Adrenal gland (tissue), 12 donors: ENCODE measurements around the gene PCSK6. TPM values are rescaled to one million over a fixed set of nuclear protein-coding genes. Genes with fewer than 3 reads are reported as not detected.
"Not testable (repeated sequence)": the region's sequence is repeated elsewhere in the genome, so short reads cannot be mapped to it uniquely, and the experiment has no call there.

ENCODE experiments used
- DNase-seq, 7 donors: peaks; one replicate each; pipeline ENCODE4 v3.0.0-alpha.2; 2019 to 2020
- H3K27ac ChIP-seq, 5 donors: fragments of 200-600 bp; sonication (generic) in 4 of 5; 1 replicate in 3 of 5; 2 replicates in 2 of 5; pipeline versions ENCODE4 v1.5.1 to v1.8.0; 2016 to 2020; ENCODE audit warnings: mild to moderate bottlenecking in 1 of 5
- H3K27me3 ChIP-seq: fragments of 200-600 bp; 2 replicates; pipeline ENCODE4 v1.8.0; 2021
- H3K36me3 ChIP-seq, 2 donors: fragments of 200-600 bp; replicated peaks in 1 of 2; 1 replicate in 1 of 2; 2 replicates in 1 of 2; pipeline versions ENCODE4 v1.5.1 to v1.8.0; 2018 to 2022
- H3K4me1 ChIP-seq, 2 donors: fragments of 200-600 bp; replicated peaks in 1 of 2; 1 replicate in 1 of 2; 2 replicates in 1 of 2; pipeline versions ENCODE4 v1.5.1 to v1.8.0; 2018 to 2021
- H3K4me3 ChIP-seq, 4 donors: fragments of 200-600 bp; sonication (generic) in 3 of 4; one replicate each; pipeline ENCODE4 v1.5.1; 2016 to 2018
- H3K9me3 ChIP-seq, 3 donors: fragments of 200-600 bp; sonication (generic) in 1 of 3; replicated peaks in 1 of 3; 1 replicate in 2 of 3; 2 replicates in 1 of 3; pipeline versions ENCODE4 v1.5.1 to v1.8.0; 2016 to 2021
- POLR2A ChIP-seq, 2 donors: fragments of 450-650 bp; IDR thresholded peaks; one replicate each; pipeline ENCODE4 v1.6.1; 2017; ENCODE audit warnings: antibody characterized with exemption in 2 of 2, mild to moderate bottlenecking in 2 of 2, moderate library complexity in 1 of 2
- WGBS, 4 donors: extraction: QIAGEN DNeasy Blood & Tissue Kit in 2 of 4; methylation state at CpG; one replicate each; pipeline versions ENCODE4 v1.1.5 to v1.1.7; 2013 to 2017; 5-methylcytosine and 5-hydroxymethylcytosine counted together
- intact Hi-C, 2 donors: fragments of 100-400 bp; cut with DNase I; formaldehyde crosslinking; loops; one replicate each; pipeline versions ENCODE4 v1.14.1 to v1.15.0; 2022 to 2023
- polyA plus RNA-seq, 3 donors: library from polyadenylated mRNA; stranded (reverse); fragments of 200-250 nt in 2 of 3; fragments of 350-450 nt in 1 of 3; fragmentation: Illumina TruSeq in 1 of 3; extraction: RNeasy Lipid Tissue Mini Kit (QIAGEN cat#74804) in 1 of 3; gene quantifications; one replicate each; pipeline ENCODE4 v1.2.3, GENCODE V29; 2013 to 2014
- total RNA-seq, 9 donors: library from RNA; depleted of rRNA in 4 of 9; stranded (reverse); fragments of >200 nt in 4 of 9; fragments of 120-200 nt in 1 of 9; fragmentation: NEBNext Ultra II Directional in 1 of 9; extraction: Animal tissue kit (Norgen Biotek cat#: 25700) in 1 of 9; gene quantifications; one replicate each; pipeline versions ENCODE4 v1.1.0 to v1.2.4, GENCODE V29; 2013 to 2023
- TF ChIP-seq, protein P1 (sequence below), 6 experiments: fragments of 450-650 bp in 4 of 6; fragments of 200-600 bp in 2 of 6; sonication (generic) in 1 of 6; IDR thresholded peaks; 1 replicate in 5 of 6; 2 replicates in 1 of 6; pipeline versions ENCODE4 v1.5.1 to v1.8.0; 2016 to 2021; ENCODE audit warnings: antibody characterized with exemption in 6 of 6, mild to moderate bottlenecking in 2 of 6, moderate library complexity in 1 of 6
- donor health status: healthy with polysubstance abuse.
- donor health status: Bipolar disorder and iron deficiency.
- donor health status: DM: yes; HTN: yes; CAD: no.
- donor health status: DM: no; HTN: no; CAD: no.
- donor health status: DM: no; HTN: no; CAD: no.
- donor health status: DM: yes; HTN: yes; CAD: no.

The PCSK6 gene
- total and polyA plus RNA-seq, 12 donors, result 0.88 to 53.0 (median 5.6) TPM

DNA sequence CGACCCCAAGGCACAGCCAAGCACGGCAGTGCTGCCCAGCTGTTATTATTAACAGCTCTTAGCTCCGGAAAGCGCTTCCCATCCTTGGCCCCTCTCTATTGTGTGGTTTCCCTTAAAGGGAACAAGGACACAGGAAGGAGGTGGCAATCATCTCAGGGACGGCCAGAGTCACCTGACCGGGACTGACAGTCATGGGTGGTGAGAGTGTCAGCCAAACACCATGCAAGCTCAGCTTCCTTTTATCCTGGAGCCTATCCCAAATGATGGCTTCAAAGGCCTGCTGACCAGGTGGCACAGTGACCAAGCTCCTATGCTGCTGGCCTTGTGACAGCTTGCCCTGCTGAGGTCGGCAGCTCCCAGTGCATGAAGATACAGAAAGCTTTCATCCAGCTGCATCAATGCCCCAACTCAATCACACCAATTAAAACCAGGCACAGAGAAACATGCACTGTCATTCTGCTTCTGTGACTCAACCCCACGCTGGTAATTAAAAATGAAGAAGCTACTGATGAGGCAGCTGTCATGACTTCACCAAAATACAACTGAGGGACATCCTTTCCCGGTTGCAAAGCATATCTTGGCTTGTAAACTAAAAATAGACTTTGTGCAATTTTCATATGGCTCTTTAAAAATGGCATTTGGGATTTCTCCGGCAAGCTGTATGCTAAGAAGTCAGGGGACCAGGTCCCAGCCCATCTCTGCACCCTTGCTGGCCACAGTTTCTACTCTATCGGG, 34.0 kb downstream of the PCSK6 start:
- Histone ChIP-seq H3K27ac (peak overlapping the region in 2 of 5 donors; percentile 41 to 71), H3K36me3 (no peaks in the 10 kb centered on the region), H3K4me1 (peaks cover 20 to 28% of the 10 kb centered on the region in 2 donors), H3K4me3 (no peak overlapping the region), H3K9me3 (no peaks in the 10 kb centered on the region), H3K27me3 (no peaks in the 10 kb centered on the region)
- WGBS, 4 donors, result 22 to 38% (median 25%) methylated on average over 11 of the region's 11 CpGs
- intact Hi-C loops, result no loop called here
- TF ChIP-seq, protein P1, sequence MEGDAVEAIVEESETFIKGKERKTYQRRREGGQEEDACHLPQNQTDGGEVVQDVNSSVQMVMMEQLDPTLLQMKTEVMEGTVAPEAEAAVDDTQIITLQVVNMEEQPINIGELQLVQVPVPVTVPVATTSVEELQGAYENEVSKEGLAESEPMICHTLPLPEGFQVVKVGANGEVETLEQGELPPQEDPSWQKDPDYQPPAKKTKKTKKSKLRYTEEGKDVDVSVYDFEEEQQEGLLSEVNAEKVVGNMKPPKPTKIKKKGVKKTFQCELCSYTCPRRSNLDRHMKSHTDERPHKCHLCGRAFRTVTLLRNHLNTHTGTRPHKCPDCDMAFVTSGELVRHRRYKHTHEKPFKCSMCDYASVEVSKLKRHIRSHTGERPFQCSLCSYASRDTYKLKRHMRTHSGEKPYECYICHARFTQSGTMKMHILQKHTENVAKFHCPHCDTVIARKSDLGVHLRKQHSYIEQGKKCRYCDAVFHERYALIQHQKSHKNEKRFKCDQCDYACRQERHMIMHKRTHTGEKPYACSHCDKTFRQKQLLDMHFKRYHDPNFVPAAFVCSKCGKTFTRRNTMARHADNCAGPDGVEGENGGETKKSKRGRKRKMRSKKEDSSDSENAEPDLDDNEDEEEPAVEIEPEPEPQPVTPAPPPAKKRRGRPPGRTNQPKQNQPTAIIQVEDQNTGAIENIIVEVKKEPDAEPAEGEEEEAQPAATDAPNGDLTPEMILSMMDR (IDR thresholded peaks at IDR 0.05), result no peak
- no peak for TF ChIP-seq POLR2A (IDR thresholded peaks at IDR 0.05)
- peak; percentile 33 to 78 (median 63) for DNase-seq

DNA sequence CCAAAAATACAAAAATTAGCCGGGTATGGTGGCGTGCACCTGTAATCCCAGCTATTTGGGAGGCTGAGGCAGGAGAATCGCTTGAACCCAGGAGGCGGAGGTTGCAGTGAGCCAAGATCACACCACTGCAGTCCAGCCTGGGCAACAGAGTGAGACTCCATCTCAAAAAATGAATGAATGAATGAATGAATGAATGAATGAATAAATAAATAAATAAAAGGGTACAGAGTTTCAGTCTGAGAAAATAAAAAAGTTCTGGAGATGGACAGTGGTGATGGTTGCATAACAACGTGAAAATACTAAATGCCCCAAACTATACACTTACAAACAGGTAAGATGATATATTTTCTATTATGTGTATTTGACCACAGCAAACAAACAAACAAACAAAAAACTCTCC, 34.7 kb downstream of the PCSK6 start:
- H3K4me3 ChIP-seq, H3K27me3 ChIP-seq, DNase-seq, H3K36me3 ChIP-seq, intact Hi-C loops, H3K9me3 ChIP-seq: not testable (repeated sequence)
- peak overlapping the region in 2 of 5 donors; percentile 41 to 71 for H3K27ac ChIP-seq
- 94 to 99% (median 95%) methylated on average over 5 of the region's 5 CpGs for WGBS, 4 donors
- peaks cover 20 to 29% of the 10 kb centered on the region in 2 donors for H3K4me1 ChIP-seq

DNA sequence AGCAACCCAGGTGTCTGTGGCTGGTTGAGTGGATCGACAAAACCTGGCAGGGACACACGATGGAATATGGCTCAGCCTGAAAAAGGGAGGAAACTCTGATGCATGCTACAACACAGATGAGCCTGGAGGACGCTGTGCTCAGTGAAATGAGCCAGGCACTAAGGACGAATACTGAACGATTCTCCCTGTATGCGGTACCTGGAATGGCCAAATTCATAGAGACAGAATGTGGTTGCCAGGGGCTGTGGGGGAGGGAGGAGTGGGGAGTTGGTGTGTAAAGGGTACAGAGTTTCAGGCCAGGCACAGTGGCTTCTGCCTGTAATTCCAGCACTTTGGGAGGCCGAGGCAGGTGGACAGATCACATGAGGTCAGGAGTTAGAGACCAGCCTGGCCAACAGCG, 35.1 kb downstream of the PCSK6 start:
- WGBS, 4 donors, result 90 to 95% (median 91%) methylated on average over 8 of the region's 8 CpGs
- Histone ChIP-seq H3K27ac (peak overlapping the region in 1 of 5 donors; percentile 19), H3K4me1 (peaks cover 20 to 29% of the 10 kb centered on the region in 2 donors), H3K36me3 (no peaks in the 10 kb centered on the region), H3K4me3 (no peak overlapping the region), H3K9me3 (no peaks in the 10 kb centered on the region), H3K27me3 (no peaks in the 10 kb centered on the region)
- no peak for DNase-seq
- intact Hi-C loops, result no loop called here
- TF ChIP-seq, protein P1 (IDR thresholded peaks at IDR 0.05), result no peak
- no peak for TF ChIP-seq POLR2A (IDR thresholded peaks at IDR 0.05)

DNA sequence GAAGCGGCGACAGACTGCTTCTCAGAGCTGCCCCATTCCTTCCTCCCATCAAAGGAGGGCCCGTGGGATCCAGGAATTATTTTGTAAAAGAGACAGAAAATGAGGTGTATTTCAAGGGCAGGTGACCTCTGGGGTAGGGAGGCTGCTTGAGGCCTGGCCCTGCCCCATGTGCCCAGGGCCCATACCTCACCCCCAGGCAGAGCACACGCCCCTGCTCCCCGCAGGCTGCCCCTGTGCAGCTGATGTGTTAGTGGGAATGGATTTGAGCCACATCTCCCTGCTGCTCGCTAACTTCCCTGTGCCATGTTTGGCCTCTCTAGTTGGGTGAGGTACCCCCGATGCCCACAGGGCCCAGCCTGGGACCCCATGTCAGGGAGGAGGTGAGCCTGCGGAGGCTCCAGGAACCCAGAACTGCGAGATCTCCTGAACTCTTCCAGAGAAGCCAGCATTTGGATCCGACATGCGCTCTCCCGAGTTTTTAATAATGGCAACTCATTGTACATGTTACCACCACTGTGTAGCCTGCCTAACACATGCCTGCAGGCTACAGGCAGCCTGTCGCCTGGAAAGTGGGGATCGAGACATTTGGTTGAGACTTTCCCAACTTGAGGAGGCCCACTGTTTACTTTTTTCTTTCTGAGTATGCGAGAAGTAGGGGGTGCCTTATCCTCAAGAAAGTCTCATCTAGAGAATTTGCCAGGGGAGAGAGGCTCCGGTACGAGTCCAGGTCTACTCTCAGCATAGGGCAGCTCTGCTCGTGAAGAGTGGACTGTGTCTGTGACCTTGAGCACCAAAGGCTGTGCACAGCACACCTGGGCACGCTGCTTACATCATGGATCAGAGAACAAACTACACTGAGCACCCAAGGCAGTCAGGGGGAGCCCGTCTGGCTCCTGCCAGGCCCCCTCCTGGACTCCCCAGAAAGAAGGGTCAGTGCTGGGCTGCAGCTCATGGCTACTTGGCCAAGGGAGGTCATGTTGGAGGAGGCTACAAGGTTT, 36.1 kb downstream of the PCSK6 start:
- 94 to 96% (median 95%) methylated on average over 17 to 20 of the region's 20 CpGs for WGBS, 4 donors
- DNase-seq, result peak in 1 of 7 donors; percentile 33
- intact Hi-C loops, result no loop called here
- H3K36me3 ChIP-seq, result no peaks in the 10 kb centered on the region
- no peak overlapping the region for H3K4me3 ChIP-seq
- no peak overlapping the region for H3K27ac ChIP-seq
- H3K27me3 ChIP-seq, result no peaks in the 10 kb centered on the region
- H3K9me3 ChIP-seq, result no peaks in the 10 kb centered on the region
- TF ChIP-seq, protein P1 (IDR thresholded peaks at IDR 0.05), result no peak
- TF ChIP-seq POLR2A (IDR thresholded peaks at IDR 0.05), result no peak
- H3K4me1 ChIP-seq, result peaks cover 20 to 29% of the 10 kb centered on the region in 2 donors
